HepG2 (cell line): ENCODE results near the gene SLC22A31. TPM values are rescaled to one million over a fixed set of nuclear protein-coding genes. Genes with fewer than 3 reads are reported as not detected.

ENCODE experiments used
- ARHGAP35 ChIP-seq: sonication (generic); formaldehyde crosslinking; IDR thresholded peaks from 2 replicates; pipeline ENCODE4 v1.9.0; 2022; ENCODE audit warnings: mild to moderate bottlenecking, inconsistent platforms, moderate library complexity, missing genetic modification reagents, borderline replicate concordance
- ATF5 ChIP-seq: sonication (generic); formaldehyde crosslinking; IDR thresholded peaks from 2 replicates; pipeline ENCODE4 v1.4.0; 2020; ENCODE audit warnings: mild to moderate bottlenecking, low read depth, missing genetic modification reagents
- CEBPZ ChIP-seq: IDR thresholded peaks from 2 replicates; pipeline ENCODE4 v1.6.1; 2012; ENCODE audit warnings: low read length, improper control_type of control experiment
- CHD2 ChIP-seq: IDR thresholded peaks from 2 replicates; pipeline ENCODE4 v1.6.1; 2011; ENCODE audit warnings: low read depth, low read length, improper control_type of control experiment
- CHD4 ChIP-seq: fragments of 200-600 bp; sonication (generic); IDR thresholded peaks from 2 replicates; pipeline ENCODE4 v1.7.0; 2017; ENCODE audit warnings: mild to moderate bottlenecking, low read length, borderline replicate concordance
- HOXA3 ChIP-seq: sonication (generic); formaldehyde crosslinking; IDR thresholded peaks from 2 replicates; pipeline ENCODE4 v1.5.0; 2020; ENCODE audit warnings: missing genetic modification reagents
- NCOR1 ChIP-seq: fragments of 200-600 bp; sonication (generic); IDR thresholded peaks from 2 replicates; pipeline ENCODE4 v1.7.0; 2017; ENCODE audit warnings: antibody characterized with exemption, low read length, borderline replicate concordance
- NFKBIZ ChIP-seq: IDR thresholded peaks from 2 replicates; pipeline ENCODE4 v1.6.1; 2018; ENCODE audit warnings: missing genetic modification reagents, missing compliant biosample characterization
- POLR2AphosphoS5 ChIP-seq: IDR thresholded peaks from 2 replicates; pipeline ENCODE4 v1.6.1; 2012; ENCODE audit warnings: low read depth, low read length
- SKI ChIP-seq: fragments of 450-650 bp; IDR thresholded peaks from one replicate; pipeline ENCODE4 v1.6.1; 2018; ENCODE audit warnings: mild to moderate bottlenecking; ENCODE audit not compliant: partially characterized antibody
- SMAD3 ChIP-seq: sonication (generic); formaldehyde crosslinking; IDR thresholded peaks from 2 replicates; pipeline ENCODE4 v1.4.0; 2020; ENCODE audit warnings: missing genetic modification reagents
- ZBTB26 ChIP-seq: IDR thresholded peaks from 2 replicates; pipeline ENCODE4 v1.6.1; 2016; ENCODE audit warnings: missing compliant biosample characterization, missing genetic modification reagents, borderline replicate concordance
- ZBTB37 ChIP-seq: sonication (generic); formaldehyde crosslinking; IDR thresholded peaks from 2 replicates; pipeline ENCODE4 v1.4.0; 2020; ENCODE audit warnings: mild to moderate bottlenecking, missing genetic modification reagents
- ZFP36L2 ChIP-seq: sonication (generic); formaldehyde crosslinking; IDR thresholded peaks from 2 replicates; pipeline ENCODE4 v1.4.0; 2020; ENCODE audit warnings: missing genetic modification reagents
- ZNF496 ChIP-seq: sonication (generic); formaldehyde crosslinking; IDR thresholded peaks from 2 replicates; pipeline ENCODE4 v1.8.1; 2023; ENCODE audit warnings: mild to moderate bottlenecking, moderate library complexity, missing genetic modification reagents; ENCODE audit not compliant: insufficient replicate concordance
- ZNF792 ChIP-seq: IDR thresholded peaks from 2 replicates; pipeline ENCODE4 v1.6.1; 2016
- ZSCAN30 ChIP-seq: sonication (generic); formaldehyde crosslinking; IDR thresholded peaks from 2 replicates; pipeline ENCODE4 v1.5.0; 2020; ENCODE audit warnings: mild to moderate bottlenecking, missing genetic modification reagents
- polyA plus RNA-seq, 8 experiments: library from polyadenylated mRNA; depleted of rRNA in 3 of 8; stranded (reverse) in 7 of 8; unstranded in 1 of 8; fragments of >200 nt; fragmentation: Illumina TruSeq in 4 of 8; extraction: Trizol in 4 of 8; gene quantifications; 2 replicates each; pipeline versions ENCODE4 v1.2.1 to v1.2.3, GENCODE V29; 2011 to 2016; ENCODE audit warnings: low read depth in 4 of 8, missing spikeins in 1 of 8, mixed read lengths in 1 of 8; ENCODE audit not compliant: insufficient read depth in 1 of 8
- total RNA-seq, 5 experiments: library from RNA; depleted of rRNA; stranded (reverse); fragments of >200 nt; fragmentation: Illumina TruSeq; extraction: Trizol; gene quantifications; 2 replicates each; pipeline ENCODE4 v1.2.3, GENCODE V29; 2016; ENCODE audit warnings: low read depth in 1 of 5

The SLC22A31 gene
- total and polyA plus RNA-seq, 2 of the 13 experiments (the other 11 are each of a cell fraction or from before 2014, with no cell fraction given): 67.3 to 83.3 TPM

GRCh38 chr16:89159066-89159849 lies 41.1 kb downstream of the SLC22A31 start (continued):
- TF ChIP-seq ARHGAP35: peak; percentile 61
- TF ChIP-seq CEBPZ: no peak
- TF ChIP-seq ZNF792: peak; percentile 76
- TF ChIP-seq NCOR1: no peak; the same call in 1 of the 2 replicates
- no peak for TF ChIP-seq POLR2AphosphoS5
- peak; percentile 59; the same call in 1 of the 2 replicates for TF ChIP-seq ATF5 (CRISPR knock-in tag)
- no peak for TF ChIP-seq ZNF496 (CRISPR knock-in tag)
- TF ChIP-seq CHD4: no peak
- no peak for TF ChIP-seq SMAD3 (CRISPR knock-in tag)
- peak; percentile 74 for TF ChIP-seq NFKBIZ (CRISPR knock-in tag)
- no peak for TF ChIP-seq ZBTB37 (CRISPR knock-in tag)
- TF ChIP-seq ZFP36L2 (CRISPR knock-in tag): no peak
- TF ChIP-seq HOXA3 (CRISPR knock-in tag): peak; percentile 80
- TF ChIP-seq ZSCAN30 (CRISPR knock-in tag): no peak
- TF ChIP-seq CHD2: no peak
- TF ChIP-seq SKI: peak; percentile 32
- TF ChIP-seq ZBTB26: peak; percentile 84; the same call in 1 of the 2 replicates
